H1 (cell line): ENCODE data around the gene GNG4. TPM values are rescaled to one million over a fixed set of nuclear protein-coding genes. Genes with fewer than 3 reads are reported as not detected.
"Not testable (repeated sequence)": the region's sequence is repeated elsewhere in the genome, so short reads cannot be mapped to it uniquely, and the experiment has no call there.

ENCODE experiments used
- CTCF ChIA-PET: fragments of 300-600 bp; sonication (Branson Sonifier 250); formaldehyde crosslinking; loops from one replicate; lab custom pipeline; 2021; ENCODE audit not compliant: partially characterized antibody; lab: Charles Lee
- POLR2A ChIA-PET: fragments of 300-600 bp; sonication (Branson Sonifier 250); formaldehyde crosslinking; loops from one replicate; lab custom pipeline; 2021; ENCODE audit warnings: inconsistent platforms; ENCODE audit not compliant: partially characterized antibody; lab: Charles Lee
- DNase-seq, 2 experiments: peaks; one replicate each; pipeline versions ENCODE4 v3.0.0 to v3.0.0-alpha.2; 2010 to 2022; ENCODE audit warnings: low spot score in 2 of 2, low read depth in 1 of 2, mixed read lengths in 1 of 2
- FAIRE-seq: peaks from 2 replicates; lab custom pipeline; 2011; peaks lifted over from hg19 to GRCh38; lab: Jason Lieb, UNC
- H2AFZ ChIP-seq: 2 replicates; pipeline ENCODE4 v1.8.1; 2012; ENCODE audit warnings: low read length, inconsistent platforms
- H2AK5ac ChIP-seq: 2 replicates; pipeline ENCODE4 v1.6.1; 2013; ENCODE audit warnings: low read depth, low read length
- H2BK120ac ChIP-seq: replicated peaks from 2 replicates; pipeline ENCODE3; 2013; ENCODE audit warnings: low read depth, low read length, inconsistent platforms
- H2BK12ac ChIP-seq: 2 replicates; pipeline ENCODE4 v1.6.1; 2013; ENCODE audit warnings: low read depth, low read length
- H2BK15ac ChIP-seq: 2 replicates; pipeline ENCODE4 v1.6.1; 2013; ENCODE audit warnings: low read length
- H2BK20ac ChIP-seq: 2 replicates; pipeline ENCODE4 v1.6.1; 2013; ENCODE audit warnings: low read length
- H2BK5ac ChIP-seq: 2 replicates; pipeline ENCODE4 v1.6.1; 2013; ENCODE audit warnings: low read depth, low read length
- H3K14ac ChIP-seq: 2 replicates; pipeline ENCODE4 v1.6.1; 2013; ENCODE audit warnings: inconsistent platforms; ENCODE audit not compliant: insufficient read length
- H3K18ac ChIP-seq: 2 replicates; pipeline ENCODE4 v1.6.1; 2013; ENCODE audit warnings: low read length; ENCODE audit errors: extremely low read depth
- H3K23ac ChIP-seq: 2 replicates; pipeline ENCODE4 v1.6.1; 2013; ENCODE audit warnings: inconsistent platforms; ENCODE audit not compliant: insufficient read length
- H3K23me2 ChIP-seq: 2 replicates; pipeline ENCODE4 v1.6.1; 2013; ENCODE audit warnings: low read depth, low read length
- H3K27ac ChIP-seq: 2 replicates; pipeline ENCODE4 v1.6.1; 2011; ENCODE audit warnings: low read depth, low read length, inconsistent platforms
- H3K27me3 ChIP-seq, 4 experiments: replicated peaks in 1 of 4; 1 replicate in 1 of 4; 2 replicates in 3 of 4; pipeline versions ENCODE4 v1.6.1 to v1.8.1; 2011 to 2013; ENCODE audit warnings: low read length in 3 of 4, mild to moderate bottlenecking in 3 of 4, inconsistent platforms in 2 of 4, mixed read lengths in 2 of 4, moderate library complexity in 1 of 4; ENCODE audit not compliant: control insufficient read depth in 3 of 4, insufficient read depth in 3 of 4; ENCODE audit errors: extremely low read depth in 1 of 4
- H3K36me3 ChIP-seq, 4 experiments: 2 replicates each; pipeline versions ENCODE4 v1.6.1 to v1.8.1; 2011 to 2013; ENCODE audit warnings: mild to moderate bottlenecking in 4 of 4, low read length in 3 of 4, moderate library complexity in 2 of 4, control low read depth in 1 of 4, inconsistent platforms in 1 of 4; ENCODE audit not compliant: insufficient read depth in 4 of 4, control insufficient read depth in 2 of 4
- H3K4ac ChIP-seq: replicated peaks from 2 replicates; pipeline ENCODE3; 2013; ENCODE audit warnings: low read length, low read depth, mixed read lengths, inconsistent platforms; ENCODE audit not compliant: insufficient read length
- H3K4me1 ChIP-seq, 4 experiments: replicated peaks in 1 of 4; 1 replicate in 1 of 4; 2 replicates in 3 of 4; pipeline versions ENCODE4 v1.6.1 to v1.8.1; 2011 to 2013; ENCODE audit warnings: low read length in 3 of 4, inconsistent platforms in 2 of 4, mixed read lengths in 1 of 4; ENCODE audit not compliant: insufficient read depth in 4 of 4, control insufficient read depth in 3 of 4
- H3K4me2 ChIP-seq, 2 experiments: 2 replicates each; pipeline versions ENCODE4 v1.6.1 to v1.8.1; 2011 to 2013; ENCODE audit warnings: low read depth in 2 of 2, low read length in 2 of 2, control low read depth in 1 of 2, inconsistent platforms in 1 of 2, mild to moderate bottlenecking in 1 of 2; ENCODE audit not compliant: insufficient read depth in 1 of 2
- H3K4me3 ChIP-seq, 4 experiments: fragments of 200-600, 300-600 bp in 1 of 4; sonication (generic), shearing (Covaris generic), sonication (Bioruptor Twin) in 1 of 4; 2 replicates each; pipeline versions ENCODE4 v1.5.1 to v1.8.1; 2011 to 2016; ENCODE audit warnings: low read length in 4 of 4, low read depth in 3 of 4, control low read depth in 2 of 4, inconsistent platforms in 2 of 4, mild to moderate bottlenecking in 2 of 4, mixed read lengths in 1 of 4, moderate library complexity in 1 of 4; ENCODE audit not compliant: insufficient read depth in 2 of 4; ENCODE audit errors: extremely low read depth in 1 of 4
- H3K56ac ChIP-seq: replicated peaks from 2 replicates; pipeline ENCODE3; 2013; ENCODE audit warnings: low read depth, mild to moderate bottlenecking, mixed read lengths, low read length, inconsistent platforms; ENCODE audit not compliant: insufficient read length
- H3K79me1 ChIP-seq: 2 replicates; pipeline ENCODE4 v1.6.1; 2013; ENCODE audit warnings: low read depth, low read length, control low read depth
- H3K79me2 ChIP-seq, 2 experiments: 2 replicates each; pipeline versions ENCODE4 v1.6.1 to v1.8.1; 2012 to 2013; ENCODE audit warnings: low read length in 2 of 2, mild to moderate bottlenecking in 2 of 2, inconsistent platforms in 1 of 2; ENCODE audit not compliant: insufficient read depth in 2 of 2, control insufficient read depth in 1 of 2
- H3K9ac ChIP-seq, 4 experiments: replicated peaks in 1 of 4; 1 replicate in 1 of 4; 2 replicates in 3 of 4; pipeline versions ENCODE4 v1.6.1 to v1.8.1; 2011 to 2013; ENCODE audit warnings: low read depth in 3 of 4, low read length in 3 of 4, control low read depth in 2 of 4, mild to moderate bottlenecking in 2 of 4, moderate library complexity in 2 of 4, inconsistent platforms in 1 of 4; ENCODE audit errors: extremely low read depth in 1 of 4
- H3K9me3 ChIP-seq, 2 experiments: 2 replicates each; pipeline versions ENCODE4 v1.6.1 to v1.8.1; 2012 to 2013; ENCODE audit warnings: mild to moderate bottlenecking in 2 of 2, moderate library complexity in 2 of 2, control low read depth in 1 of 2, inconsistent platforms in 1 of 2, low read depth in 1 of 2, low read length in 1 of 2, mixed read lengths in 1 of 2; ENCODE audit not compliant: insufficient read depth in 2 of 2
- H4K20me1 ChIP-seq, 2 experiments: replicated peaks in 1 of 2; 2 replicates each; pipeline versions ENCODE3 to v1.8.1; 2011 to 2013; ENCODE audit warnings: inconsistent platforms in 2 of 2, low read length in 2 of 2, mild to moderate bottlenecking in 1 of 2; ENCODE audit not compliant: insufficient read depth in 2 of 2, control insufficient read depth in 1 of 2
- H4K5ac ChIP-seq: 2 replicates; pipeline ENCODE4 v1.6.1; 2013; ENCODE audit warnings: low read length, low read depth, mixed read lengths, inconsistent platforms; ENCODE audit not compliant: insufficient read length
- H4K8ac ChIP-seq: 2 replicates; pipeline ENCODE4 v1.8.0; 2013; ENCODE audit warnings: mild to moderate bottlenecking, moderate library complexity, low read length, inconsistent platforms; ENCODE audit not compliant: insufficient read depth; ENCODE audit errors: extremely low read depth
- H4K91ac ChIP-seq: replicated peaks from 2 replicates; pipeline ENCODE3; 2013; ENCODE audit warnings: low read length, mixed read lengths, inconsistent platforms; ENCODE audit not compliant: insufficient read length
- WGBS, 2 experiments: shearing (Covaris generic) in 1 of 2; methylation state at CpG; one replicate each; pipeline versions ENCODE4 v1.1.6 to v1.1.7; 2013 to 2015; ENCODE audit warnings: low lambda C conversion rate in 2 of 2, mixed read lengths in 2 of 2, inconsistent platforms in 1 of 2, low coverage in 1 of 2, missing lambda C conversion rate in 1 of 2; ENCODE audit not compliant: insufficient replicate concordance in 2 of 2, insufficient coverage in 1 of 2, insufficient read length in 1 of 2; ENCODE audit errors: extremely low coverage in 1 of 2, missing lambda C conversion rate in 1 of 2; 5-methylcytosine and 5-hydroxymethylcytosine counted together
- polyA plus RNA-seq, 7 experiments: library from polyadenylated mRNA; depleted of rRNA in 3 of 7; stranded (reverse) in 5 of 7; unstranded in 2 of 7; fragments of >200 nt in 5 of 7; fragments of 200-250 nt in 2 of 7; gene quantifications; 1 replicate in 5 of 7; 2 replicates in 1 of 7; 4 replicates in 1 of 7; pipeline versions ENCODE4 v1.2.1 to v1.2.3, GENCODE V29; 2011 to 2013; ENCODE audit warnings: missing spikeins in 2 of 7, mixed read lengths in 2 of 7
- total RNA-seq: library from RNA; stranded (reverse); fragmentation: NEBNext Ultra II Directional; extraction: Animal tissue kit (Norgen Biotek cat#: 25700); gene quantifications from 2 replicates; pipeline ENCODE4 v1.2.1, GENCODE V29; 2021

The GNG4 gene
- total and polyA plus RNA-seq, 2 of the 8 experiments (the other 6 are each of a cell fraction or from before 2014, with no cell fraction given) = 95.5 to 96.8 TPM

- not testable (repeated sequence) for H2BK15ac ChIP-seq, H3K18ac ChIP-seq, H3K79me1 ChIP-seq, H2AFZ ChIP-seq, H3K56ac ChIP-seq, H3K23ac ChIP-seq, H4K5ac ChIP-seq, H3K4ac ChIP-seq, H3K9me3 ChIP-seq, H3K27me3 ChIP-seq, H4K91ac ChIP-seq, FAIRE-seq, H2BK120ac ChIP-seq, H3K27ac ChIP-seq, H3K36me3 ChIP-seq, H3K14ac ChIP-seq, DNase-seq, H2BK5ac ChIP-seq, H3K9ac ChIP-seq, H4K8ac ChIP-seq
- Histone ChIP-seq H4K20me1 (peaks cover 8 to 10% of the 10 kb centered on the region in 2 experiments), H3K23me2 (peaks cover 19% of the 10 kb centered on the region), H3K79me2 (peaks cover 0 to 51% of the 10 kb centered on the region in 2 experiments; a peak in 2 of 4 replicates), H2BK12ac (peak overlapping the region; percentile 52; the same call in 1 of the 2 replicates), H3K4me2 (peak overlapping the region in 1 of 2 experiments; percentile 82; a peak in 1 of 4 replicates), H3K4me3 (0 out of 8 replicates have a peak overlapping the region, but pooled peaks of 1 of the 4 experiments have one; percentile 87), H2BK20ac (0 out of 2 replicates have a peak overlapping the region, but pooled peaks have one; percentile 25), H2AK5ac (peak overlapping the region; percentile 87), H3K4me1 (peaks cover 21 to 45% (median 24%) of the 10 kb centered on the region in 4 experiments)
- 86% methylated on average over 12 of the region's 12 CpGs; no CpG with 5 or more reads in 1 of the 2 experiments for WGBS, 2 experiments
- ChIA-PET POLR2A (interaction anchor here (0.8 to 2.6 kb wide), 5 partner anchors 9 to 143 kb away, joined by 3 to 7 read pairs (median 5); partner anchors contain the start of gene B3GALNT2), CTCF (interaction anchor here (0.6 to 2.4 kb wide), 6 partner anchors 14 to 896 kb away, joined by 3 to 12 read pairs (median 4); no protein-coding TSS in a partner anchor)
Measured at GRCh38 chr1:235647537-235647936, 2.0 kb downstream of the GNG4 start.
